ENCODE data around the gene TTC31.

TTC31 gene

DNA sequence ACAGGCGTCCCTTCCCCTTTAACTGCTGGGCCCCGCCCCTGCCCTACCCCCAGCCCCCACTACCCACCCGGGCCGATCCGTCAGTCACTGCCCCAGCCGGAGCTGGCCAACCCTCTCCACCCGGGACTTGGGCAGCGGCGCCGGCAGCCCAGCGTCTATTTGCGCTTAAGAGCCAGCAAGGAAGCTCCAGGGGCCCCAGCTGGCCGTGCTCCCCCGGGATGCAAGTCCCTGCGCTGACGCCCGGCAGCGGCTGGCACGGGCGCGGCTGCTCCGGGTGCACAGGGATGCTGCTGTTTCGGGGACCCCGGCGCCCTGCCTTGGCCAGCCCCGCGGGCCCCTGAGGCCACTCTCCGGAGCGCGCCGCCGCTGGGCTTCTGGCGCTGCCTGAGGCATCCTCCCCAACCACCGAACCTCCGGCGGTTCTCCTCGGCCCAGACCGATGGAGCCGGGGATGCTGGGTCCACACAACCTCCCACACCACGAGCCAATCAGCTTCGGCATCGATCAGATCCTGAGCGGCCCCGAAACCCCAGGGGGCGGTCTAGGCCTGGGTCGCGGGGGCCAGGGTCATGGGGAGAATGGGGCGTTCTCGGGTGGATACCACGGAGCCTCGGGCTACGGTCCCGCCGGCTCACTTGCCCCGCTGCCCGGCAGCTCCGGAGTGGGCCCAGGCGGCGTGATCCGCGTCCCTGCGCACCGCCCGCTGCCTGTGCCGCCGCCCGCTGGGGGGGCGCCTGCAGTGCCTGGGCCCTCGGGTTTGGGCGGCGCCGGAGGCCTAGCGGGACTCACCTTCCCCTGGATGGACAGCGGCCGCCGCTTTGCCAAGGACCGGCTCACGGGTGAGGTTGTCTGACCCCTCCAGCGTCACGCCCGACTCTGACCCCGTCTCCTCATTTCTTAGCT, 31.7 kb downstream of the TTC31 start, which contains the start of gene TLX2:
TSS of gene TLX2 (plus strand) at position 83 of the 903 bp plus-strand sequence. CDS start at position 440, 357 bp downstream.
- peak; percentile 31 for DNase-seq (ENCODE audit: extremely low spot score)
- ChIA-PET POLR2A (interaction anchor here (0.7 kb wide), 1 partner anchor 8 kb away, joined by 4 read pairs; no protein-coding TSS in a partner anchor), CTCF (interaction anchor here (1.0 to 3.9 kb wide), 4 partner anchors 17 to 74 kb away, joined by 3 to 10 read pairs (median 4); partner anchors contain the start of genes CCDC142 and TTC31)
- TF ChIP-seq CTCF (IDR thresholded peaks at IDR 0.05; ENCODE audit: control extremely low read depth, extremely low read depth, low read depth, missing control alignments) = no peak

GRCh38 chr2:74515271-74515980, 32.5 kb downstream of the TTC31 start:
- TF ChIP-seq CTCF (IDR thresholded peaks at IDR 0.05; ENCODE audit: control extremely low read depth, extremely low read depth, low read depth, missing control alignments) = no peak
- no peak for DNase-seq (ENCODE audit: extremely low spot score)
- ChIA-PET CTCF (interaction anchor here (0.6 to 3.9 kb wide), 5 partner anchors 11 to 83 kb away, joined by 3 to 10 read pairs (median 4); partner anchors contain the start of genes CCDC142 and TTC31), POLR2A (no interaction called here)

GRCh38 chr2:74515981-74516633, 33.2 kb downstream of the TTC31 start:
- no peak for TF ChIP-seq CTCF (IDR thresholded peaks at IDR 0.05; ENCODE audit: control extremely low read depth, extremely low read depth, low read depth, missing control alignments)
- POLR2A ChIA-PET = interaction anchor here (1.0 kb wide), 1 partner anchor 14 kb away, joined by 5 read pairs; the partner anchor contains the start of genes AUP1 and HTRA2
- CTCF ChIA-PET = interaction anchor here (1.0 to 1.3 kb wide), 4 partner anchors 12 to 71 kb away, joined by 3 to 6 read pairs (median 4); partner anchors contain the start of gene HTRA2
- peak; percentile 93 for DNase-seq (ENCODE audit: extremely low spot score)

GRCh38 chr2:74516650-74517049, 33.8 kb downstream of the TTC31 start:
- no peak for TF ChIP-seq CTCF (IDR thresholded peaks at IDR 0.05; ENCODE audit: control extremely low read depth, extremely low read depth, low read depth, missing control alignments)
- no peak for DNase-seq (ENCODE audit: extremely low spot score)
- CTCF ChIA-PET = interaction anchor here (1.0 to 1.3 kb wide), 4 partner anchors 13 to 71 kb away, joined by 3 to 6 read pairs (median 4); partner anchors contain the start of gene HTRA2
- POLR2A ChIA-PET = interaction anchor here (1.0 kb wide), 1 partner anchor 13 kb away, joined by 5 read pairs; the partner anchor contains the start of genes AUP1 and HTRA2

GRCh38 chr2:74522516-74522915, 39.6 kb downstream of the TTC31 start:
- no peak for TF ChIP-seq CTCF (IDR thresholded peaks at IDR 0.05; ENCODE audit: control extremely low read depth, extremely low read depth, low read depth, missing control alignments)
- no peak for DNase-seq (ENCODE audit: extremely low spot score)
- ChIA-PET CTCF (interaction anchor here (0.7 to 1.8 kb wide), 3 partner anchors 12 to 40 kb away, joined by 3 to 6 read pairs (median 5); partner anchors contain the start of genes CCDC142 and TTC31), POLR2A (interaction anchor here (0.5 kb wide), 1 partner anchor 8 kb away, joined by 4 read pairs; the partner anchor contains the start of gene TLX2)

Measured in GM10248 (cell line).